CD8-positive, alpha-beta memory T cell (primary cell): ENCODE results near the gene ATP13A3. TPM values are rescaled to one million over a fixed set of nuclear protein-coding genes. Genes with fewer than 3 reads are reported as not detected.

Experiments
- CTCF ChIA-PET: fragments of 350-600 bp; sonication (Branson Sonifier 250); formaldehyde crosslinking; loops from one replicate; lab custom pipeline; 2021; ENCODE audit warnings: antibody characterized with exemption; lab: Charles Lee
- POLR2A ChIA-PET: fragments of 350-600 bp; sonication (Branson Sonifier 250); formaldehyde crosslinking; loops from one replicate; lab custom pipeline; 2021; ENCODE audit warnings: antibody characterized with exemption; lab: Charles Lee
- DNase-seq, 5 donors: peaks; one replicate each; pipeline versions ENCODE4 v3.0.0 to v3.0.0-alpha.2; 2020 to 2022; ENCODE audit warnings: mixed read lengths in 1 of 5
- H3K27ac ChIP-seq: one replicate; pipeline ENCODE4 v1.7.0; 2013; ENCODE audit warnings: low read depth, mild to moderate bottlenecking, low read length, moderate library complexity
- H3K27me3 ChIP-seq: 2 replicates; pipeline ENCODE4 v1.7.0; 2013; ENCODE audit warnings: low read length, mild to moderate bottlenecking; ENCODE audit not compliant: insufficient read depth, poor library complexity, severe bottlenecking
- H3K36me3 ChIP-seq: 2 replicates; pipeline ENCODE4 v1.7.0; 2013; ENCODE audit warnings: mild to moderate bottlenecking, low read length, moderate library complexity; ENCODE audit not compliant: insufficient read depth
- H3K4me1 ChIP-seq: 2 replicates; pipeline ENCODE4 v1.7.0; 2013; ENCODE audit warnings: mild to moderate bottlenecking, low read length, moderate library complexity; ENCODE audit not compliant: insufficient read depth
- H3K4me3 ChIP-seq: 2 replicates; pipeline ENCODE4 v1.7.0; 2013; ENCODE audit warnings: mild to moderate bottlenecking, low read length
- H3K9me3 ChIP-seq: 2 replicates; pipeline ENCODE4 v1.7.0; 2013; ENCODE audit warnings: mild to moderate bottlenecking, low read length
- H3K27ac Mint-ChIP-seq, 8 donors: one replicate each; pipeline ENCODE4 v1.8.0; 2020 to 2021; ENCODE audit warnings: mixed read lengths in 8 of 8, mild to moderate bottlenecking in 6 of 8, inconsistent platforms in 3 of 8, moderate library complexity in 3 of 8
- H3K27me3 Mint-ChIP-seq, 2 donors: one replicate each; pipeline ENCODE4 v1.8.0; 2020 to 2021; ENCODE audit warnings: mixed read lengths in 2 of 2, mild to moderate bottlenecking in 1 of 2, moderate library complexity in 1 of 2
- H3K36me3 Mint-ChIP-seq, 3 donors: one replicate each; pipeline ENCODE4 v1.8.0; 2020 to 2021; ENCODE audit warnings: mixed read lengths in 3 of 3, inconsistent platforms in 1 of 3, mild to moderate bottlenecking in 1 of 3
- H3K4me1 Mint-ChIP-seq, 3 donors: one replicate each; pipeline ENCODE4 v1.8.0; 2020 to 2021; ENCODE audit warnings: mixed read lengths in 3 of 3, inconsistent platforms in 1 of 3, mild to moderate bottlenecking in 1 of 3
- H3K4me3 Mint-ChIP-seq, 7 donors: one replicate each; pipeline ENCODE4 v1.8.0; 2020 to 2021; ENCODE audit warnings: mixed read lengths in 7 of 7, mild to moderate bottlenecking in 6 of 7, moderate library complexity in 4 of 7, inconsistent platforms in 2 of 7
- H3K9me3 Mint-ChIP-seq, 5 donors: one replicate each; pipeline ENCODE4 v1.8.0; 2020 to 2022; ENCODE audit warnings: mixed read lengths in 5 of 5, mild to moderate bottlenecking in 3 of 5, moderate library complexity in 2 of 5, inconsistent platforms in 1 of 5
- polyA plus RNA-seq: library from polyadenylated mRNA; unstranded; fragments of 300-500 nt; fragmentation: Illumina TruSeq; gene quantifications from one replicate; pipeline ENCODE4 v1.2.3, GENCODE V29; 2021
- total RNA-seq, 2 experiments: library from RNA; stranded (reverse); gene quantifications; one replicate each; pipeline ENCODE4 v1.2.3, GENCODE V29; 2021

ATP13A3 gene
- total and polyA plus RNA-seq, 3 experiments from 2014 or later = 10.5 to 165 (median 144) TPM

- no peaks in the 10 kb centered on the region for H3K4me1 ChIP-seq
- H3K27ac ChIP-seq = no peak overlapping the region
- peaks cover 0 to 2% (median 0%) of the 10 kb centered on the region in 5 donors for H3K9me3 Mint-ChIP-seq
- H3K36me3 ChIP-seq = no peaks in the 10 kb centered on the region
- no peaks in the 10 kb centered on the region for H3K4me1 Mint-ChIP-seq
- H3K27ac Mint-ChIP-seq = no peak overlapping the region
- H3K9me3 ChIP-seq = no peaks in the 10 kb centered on the region
- no peak for DNase-seq
- ChIA-PET POLR2A (interaction anchor here (0.7 kb wide), 2 partner anchors 24 to 125 kb away, joined by 3 to 6 read pairs; no protein-coding TSS in a partner anchor), CTCF (interaction anchor here (0.6 to 1.3 kb wide), 2 partner anchors 11 to 212 kb away, joined by 3 read pairs; no protein-coding TSS in a partner anchor)
- no peaks in the 10 kb centered on the region for H3K36me3 Mint-ChIP-seq
- no peak overlapping the region for H3K4me3 ChIP-seq
- H3K4me3 Mint-ChIP-seq = no peak overlapping the region
- H3K27me3 Mint-ChIP-seq = peaks cover 0 to 2% of the 10 kb centered on the region in 2 donors
- no peaks in the 10 kb centered on the region for H3K27me3 ChIP-seq
These were observed 22.0 kb upstream of the ATP13A3 start for GRCh38 chr3:194508491-194509453.

- Mint-ChIP-seq H3K27ac (no peak overlapping the region), H3K27me3 (peaks cover 0 to 2% of the 10 kb centered on the region in 2 donors)
These were observed 20.8 kb upstream of the ATP13A3 start for GRCh38 chr3:194507571-194507970.

GRCh38 chr3:194505791-194506415, 19.1 kb upstream of the ATP13A3 start:
- Histone ChIP-seq H3K4me3 (no peak overlapping the region), H3K27ac (no peak overlapping the region), H3K27me3 (no peaks in the 10 kb centered on the region), H3K9me3 (no peaks in the 10 kb centered on the region), H3K4me1 (no peaks in the 10 kb centered on the region), H3K36me3 (no peaks in the 10 kb centered on the region)
- Mint-ChIP-seq H3K27me3 (peaks cover 0 to 2% of the 10 kb centered on the region in 2 donors), H3K9me3 (peaks cover 0 to 2% (median 0%) of the 10 kb centered on the region in 5 donors), H3K36me3 (peaks cover 0 to 1% (median 0%) of the 10 kb centered on the region in 3 donors), H3K27ac (peak overlapping the region in 2 of 8 donors; percentile 59 to 61), H3K4me3 (no peak overlapping the region), H3K4me1 (no peaks in the 10 kb centered on the region)
- POLR2A ChIA-PET = no interaction called here
- DNase-seq = no peak
- CTCF ChIA-PET = no interaction called here

More at GRCh38 chr3:194507571-194507970, 20.8 kb upstream of the ATP13A3 start:
- H3K4me3 Mint-ChIP-seq = no peak overlapping the region
- H3K36me3 Mint-ChIP-seq = no peaks in the 10 kb centered on the region
- ChIA-PET CTCF (no interaction called here), POLR2A (no interaction called here)
- peaks cover 0 to 2% (median 0%) of the 10 kb centered on the region in 5 donors for H3K9me3 Mint-ChIP-seq
- Histone ChIP-seq H3K36me3 (no peaks in the 10 kb centered on the region), H3K27ac (no peak overlapping the region), H3K4me3 (no peak overlapping the region), H3K9me3 (no peaks in the 10 kb centered on the region), H3K4me1 (no peaks in the 10 kb centered on the region), H3K27me3 (no peaks in the 10 kb centered on the region)
- DNase-seq = no peak
- H3K4me1 Mint-ChIP-seq = no peaks in the 10 kb centered on the region

- peaks cover 0 to under 1% of the 10 kb centered on the region in 2 donors for H3K27me3 Mint-ChIP-seq
- H3K27ac ChIP-seq = no peak overlapping the region
- H3K4me3 Mint-ChIP-seq = no peak overlapping the region
- H3K36me3 Mint-ChIP-seq = peaks cover 0 to 5% (median 0%) of the 10 kb centered on the region in 3 donors
- no peak for DNase-seq
- ChIA-PET CTCF (interaction anchor here (0.9 kb wide), 1 partner anchor 12 kb away, joined by 3 read pairs; no protein-coding TSS in a partner anchor), POLR2A (no interaction called here)
- H3K4me1 ChIP-seq = no peaks in the 10 kb centered on the region
- H3K27me3 ChIP-seq = no peaks in the 10 kb centered on the region
- peaks cover 0 to under 1% (median 0%) of the 10 kb centered on the region in 5 donors for H3K9me3 Mint-ChIP-seq
- no peaks in the 10 kb centered on the region for H3K9me3 ChIP-seq
- no peaks in the 10 kb centered on the region for H3K4me1 Mint-ChIP-seq
- H3K27ac Mint-ChIP-seq = peak overlapping the region in 2 of 8 donors; percentile 58 to 74
- no peak overlapping the region for H3K4me3 ChIP-seq
- H3K36me3 ChIP-seq = no peaks in the 10 kb centered on the region
These were observed 18.1 kb upstream of the ATP13A3 start for GRCh38 chr3:194504861-194505260.

- CTCF ChIA-PET = interaction anchor here (0.9 kb wide), 1 partner anchor 11 kb away, joined by 3 read pairs; no protein-coding TSS in a partner anchor
- POLR2A ChIA-PET = no interaction called here
- H3K4me1 ChIP-seq = no peaks in the 10 kb centered on the region
- no peak for DNase-seq
- H3K27me3 ChIP-seq = no peaks in the 10 kb centered on the region
- H3K4me3 ChIP-seq = no peak overlapping the region
- H3K36me3 ChIP-seq = no peaks in the 10 kb centered on the region
- H3K9me3 ChIP-seq = no peaks in the 10 kb centered on the region
- Mint-ChIP-seq H3K9me3 (no peaks in the 10 kb centered on the region), H3K4me1 (no peaks in the 10 kb centered on the region), H3K36me3 (peaks cover 0 to 5% (median 0%) of the 10 kb centered on the region in 3 donors), H3K27ac (no peak overlapping the region), H3K4me3 (no peak overlapping the region), H3K27me3 (no peaks in the 10 kb centered on the region)
- H3K27ac ChIP-seq = no peak overlapping the region
These were observed 17.3 kb upstream of the ATP13A3 start for GRCh38 chr3:194504146-194504545.

GRCh38 chr3:194503081-194503531, 16.3 kb upstream of the ATP13A3 start:
- no peak overlapping the region for H3K4me3 ChIP-seq
- H3K4me1 ChIP-seq = no peaks in the 10 kb centered on the region
- Mint-ChIP-seq H3K9me3 (no peaks in the 10 kb centered on the region), H3K4me1 (no peaks in the 10 kb centered on the region), H3K27me3 (no peaks in the 10 kb centered on the region), H3K36me3 (peaks cover 0 to 5% (median 0%) of the 10 kb centered on the region in 3 donors), H3K27ac (no peak overlapping the region), H3K4me3 (no peak overlapping the region)
- DNase-seq = no peak
- ChIA-PET POLR2A (no interaction called here), CTCF (no interaction called here)
- no peaks in the 10 kb centered on the region for H3K36me3 ChIP-seq
- no peaks in the 10 kb centered on the region for H3K9me3 ChIP-seq
- H3K27ac ChIP-seq = no peak overlapping the region
- H3K27me3 ChIP-seq = no peaks in the 10 kb centered on the region

GRCh38 chr3:194500198-194500597, 13.4 kb upstream of the ATP13A3 start:
- H3K27ac Mint-ChIP-seq = no peak overlapping the region
- Histone ChIP-seq H3K36me3 (no peaks in the 10 kb centered on the region), H3K9me3 (no peaks in the 10 kb centered on the region), H3K4me1 (peaks cover 5% of the 10 kb centered on the region), H3K27ac (no peak overlapping the region), H3K27me3 (no peaks in the 10 kb centered on the region), H3K4me3 (no peak overlapping the region)
- DNase-seq = no peak
- H3K27me3 Mint-ChIP-seq = no peaks in the 10 kb centered on the region
- ChIA-PET CTCF (no interaction called here), POLR2A (no interaction called here)
- peaks cover 0 to 9% (median 8%) of the 10 kb centered on the region in 3 donors for H3K4me1 Mint-ChIP-seq
- peaks cover 0 to 5% (median 0%) of the 10 kb centered on the region in 3 donors for H3K36me3 Mint-ChIP-seq
- no peaks in the 10 kb centered on the region for H3K9me3 Mint-ChIP-seq
- H3K4me3 Mint-ChIP-seq = no peak overlapping the region
